IMR-90 (cell line): ENCODE results near the gene TMEM63C. TPM values are rescaled to one million over a fixed set of nuclear protein-coding genes. Genes with fewer than 3 reads are reported as not detected.

Experiments
- ATAC-seq: fragments of 200-7000 bp; cut with Tn5 transposase; 2 replicates; pipeline ENCODE4 v1.9.1; 2020; ENCODE audit warnings: low read depth, mild to moderate bottlenecking, moderate library complexity
- BruUV-seq: library from RNA; stranded (reverse); fragments of 400-500 nt; replicated peaks from 2 replicates; lab custom pipeline; 2021; lab: Mats Ljungman, UMichigan
- CTCF ChIA-PET: fragments of 300-600 bp; formaldehyde crosslinking; extraction: SDS; loops from one replicate; lab custom pipeline; 2021; ENCODE audit warnings: antibody characterized with exemption; lab: Yijun Ruan, JAX
- POLR2A ChIA-PET: fragments of 300-600 bp; sonication (Branson Sonifier 250); formaldehyde crosslinking; loops from one replicate; lab custom pipeline; 2022; ENCODE audit warnings: antibody characterized with exemption; ENCODE audit not compliant: unreplicated experiment; lab: Charles Lee
- DNase-seq: peaks from one replicate; pipeline ENCODE4 v3.0.0; 2013
- H2AFZ ChIP-seq: replicated peaks from 2 replicates; pipeline ENCODE3; 2013; ENCODE audit warnings: low read length, mild to moderate bottlenecking; ENCODE audit not compliant: poor library complexity
- H2AK5ac ChIP-seq: 2 replicates; pipeline ENCODE4 v1.6.1; 2013; ENCODE audit warnings: low read depth, low read length, inconsistent platforms
- H2AK9ac ChIP-seq: replicated peaks from 2 replicates; pipeline ENCODE3; 2013; ENCODE audit warnings: mild to moderate bottlenecking, low read depth, low read length, moderate library complexity; ENCODE audit not compliant: poor library complexity
- H2BK120ac ChIP-seq: 2 replicates; pipeline ENCODE4 v1.6.1; 2013; ENCODE audit warnings: low read depth, low read length, inconsistent platforms
- H2BK15ac ChIP-seq: 3 replicates; pipeline ENCODE4 v1.6.1; 2013; ENCODE audit warnings: low read depth, low read length, inconsistent platforms
- H2BK20ac ChIP-seq: 2 replicates; pipeline ENCODE4 v1.6.1; 2013; ENCODE audit warnings: low read depth, mild to moderate bottlenecking, inconsistent platforms, low read length, moderate library complexity
- H2BK5ac ChIP-seq: 2 replicates; pipeline ENCODE4 v1.6.1; 2013; ENCODE audit warnings: mild to moderate bottlenecking, low read depth, low read length, inconsistent platforms; ENCODE audit not compliant: poor library complexity, severe bottlenecking
- H3K14ac ChIP-seq: replicated peaks from 2 replicates; pipeline ENCODE4 v1.6.1; 2013; ENCODE audit warnings: low read depth, low read length, inconsistent platforms
- H3K18ac ChIP-seq: 2 replicates; pipeline ENCODE4 v1.6.1; 2013; ENCODE audit warnings: low read depth, low read length, control low read depth
- H3K23ac ChIP-seq: 2 replicates; pipeline ENCODE4 v1.6.1; 2013; ENCODE audit warnings: low read depth, low read length, inconsistent platforms
- H3K27ac ChIP-seq: 2 replicates; pipeline ENCODE4 v1.5.1; 2013; ENCODE audit warnings: mild to moderate bottlenecking, control low read depth, low read length; ENCODE audit not compliant: insufficient read depth
- H3K27me3 ChIP-seq: 2 replicates; pipeline ENCODE4 v1.6.1; 2013; ENCODE audit warnings: low read length; ENCODE audit not compliant: control insufficient read depth, insufficient read depth
- H3K36me3 ChIP-seq: 2 replicates; pipeline ENCODE4 v1.6.1; 2013; ENCODE audit warnings: low read length, mixed read lengths; ENCODE audit not compliant: control insufficient read depth, insufficient read depth
- H3K4ac ChIP-seq: 2 replicates; pipeline ENCODE4 v1.6.1; 2013; ENCODE audit warnings: low read depth, low read length, inconsistent platforms
- H3K4me1 ChIP-seq: 2 replicates; pipeline ENCODE4 v1.6.1; 2013; ENCODE audit warnings: low read length, mixed read lengths; ENCODE audit not compliant: control insufficient read depth, insufficient read depth
- H3K4me2 ChIP-seq: 2 replicates; pipeline ENCODE4 v1.6.1; 2013; ENCODE audit warnings: low read depth, mild to moderate bottlenecking, control low read depth, low read length, moderate library complexity
- H3K4me3 ChIP-seq: 2 replicates; pipeline ENCODE4 v1.5.1; 2013; ENCODE audit warnings: low read depth, mild to moderate bottlenecking, control low read depth, low read length, moderate library complexity; ENCODE audit not compliant: insufficient read depth
- H3K56ac ChIP-seq: 2 replicates; pipeline ENCODE4 v1.6.1; 2013; ENCODE audit warnings: low read length, inconsistent platforms; ENCODE audit not compliant: insufficient read depth; ENCODE audit errors: extremely low read depth
- H3K79me1 ChIP-seq, 2 experiments: 2 replicates each; pipeline ENCODE4 v1.6.1; 2013; ENCODE audit warnings: low read length in 2 of 2, inconsistent platforms in 1 of 2, low read depth in 1 of 2
- H3K9ac ChIP-seq: 2 replicates; pipeline ENCODE4 v1.6.1; 2013; ENCODE audit warnings: low read depth, low read length, control low read depth
- H3K9me1 ChIP-seq: 2 replicates; pipeline ENCODE4 v1.6.1; 2013; ENCODE audit warnings: low read length, inconsistent platforms; ENCODE audit not compliant: insufficient read depth
- H3K9me3 ChIP-seq: 2 replicates; pipeline ENCODE4 v1.6.1; 2013; ENCODE audit warnings: low read length; ENCODE audit not compliant: control insufficient read depth, insufficient read depth
- H4K20me1 ChIP-seq: 2 replicates; pipeline ENCODE4 v1.6.1; 2013; ENCODE audit warnings: low read length, inconsistent platforms; ENCODE audit not compliant: insufficient read depth
- H4K5ac ChIP-seq: 2 replicates; pipeline ENCODE4 v1.6.1; 2013; ENCODE audit warnings: mild to moderate bottlenecking, low read depth, low read length, control low read depth
- H4K8ac ChIP-seq, 2 experiments: 2 replicates each; pipeline ENCODE4 v1.6.1; 2013; ENCODE audit warnings: low read depth in 2 of 2, low read length in 2 of 2, control low read depth in 1 of 2, inconsistent platforms in 1 of 2
- H4K91ac ChIP-seq: 2 replicates; pipeline ENCODE4 v1.6.1; 2013; ENCODE audit warnings: low read depth, low read length, inconsistent platforms; ENCODE audit not compliant: insufficient read depth
- FOS ChIP-seq: fragments of 150-350 bp; IDR thresholded peaks from 2 replicates; pipeline ENCODE4 v1.6.1; 2016; ENCODE audit warnings: low read depth, low read length
- MAZ ChIP-seq: IDR thresholded peaks from 2 replicates; pipeline ENCODE4 v1.6.1; 2012; ENCODE audit warnings: low read depth, mild to moderate bottlenecking, low read length, improper control_type of control experiment, moderate library complexity, borderline replicate concordance
- MXI1 ChIP-seq: IDR thresholded peaks from 2 replicates; pipeline ENCODE4 v1.6.1; 2012; ENCODE audit warnings: low read depth, mild to moderate bottlenecking, low read length, moderate library complexity, borderline replicate concordance
- NFE2L2 ChIP-seq: fragments of 150-350 bp; IDR thresholded peaks from 2 replicates; pipeline ENCODE4 v1.6.1; 2016; ENCODE audit warnings: low read depth, mild to moderate bottlenecking, low read length
- WGBS, 2 experiments: methylation state at CpG; one replicate each; pipeline versions ENCODE4 v1.1.5 to v1.1.7; 2013; ENCODE audit warnings: missing lambda C conversion rate in 2 of 2; ENCODE audit not compliant: insufficient read length in 1 of 2; ENCODE audit errors: extremely low coverage in 2 of 2; 5-methylcytosine and 5-hydroxymethylcytosine counted together
- dilution Hi-C: fragments of 300-500 bp; cut with HindIII; formaldehyde crosslinking; loops from one replicate; pipeline ENCODE4 v1.14.3; 2018; ENCODE audit warnings: low sequenced_read_pairs; ENCODE audit not compliant: unreplicated experiment
- in situ Hi-C: fragments of 300-500 bp; cut with MboI; formaldehyde crosslinking; loops from 3 replicates; pipeline ENCODE4 v1.14.3; 2019; ENCODE audit warnings: low sequenced_read_pairs, inconsistent platforms, mixed read lengths
- intact Hi-C: fragments of 100-400 bp; cut with micrococcal nuclease; formaldehyde crosslinking; loops from 2 replicates; pipeline ENCODE4 v1.10.0; 2022
- polyA plus RNA-seq, 3 experiments: library from polyadenylated mRNA; depleted of rRNA; stranded (reverse); fragments of >200 nt; gene quantifications; 2 replicates each; pipeline ENCODE4 v1.2.3, GENCODE V29; 2012; ENCODE audit warnings: low replicate concordance in 1 of 3
- total RNA-seq: library from RNA; depleted of rRNA; stranded (reverse); fragments of >200 nt; gene quantifications from 2 replicates; pipeline ENCODE4 v1.2.3, GENCODE V29; 2012

The TMEM63C gene
- total and polyA plus RNA-seq, 2 of the 4 experiments (the other 2 are of a cell fraction): under 0.01 TPM; not detected in 1

GRCh38 chr14:77154421-77154820, 27.2 kb upstream of the TMEM63C start:
- no peak overlapping the region for H3K56ac ChIP-seq
- no peak overlapping the region for H3K23ac ChIP-seq
- H3K9me3 ChIP-seq: no peaks in the 10 kb centered on the region
- no peak overlapping the region for H4K91ac ChIP-seq
- H3K79me1 ChIP-seq: no peaks in the 10 kb centered on the region
- peaks cover 6% of the 10 kb centered on the region; the same call in 1 of the 2 replicates for H3K4me1 ChIP-seq
- no TSS peak for BruUV-seq
- ChIA-PET POLR2A (no interaction called here), CTCF (interaction anchor here (1.1 kb wide), 1 partner anchor 162 kb away, joined by 3 read pairs; no protein-coding TSS in a partner anchor)
- H3K36me3 ChIP-seq: no peaks in the 10 kb centered on the region
- no peak overlapping the region for H3K9ac ChIP-seq
- no peak overlapping the region for H4K8ac ChIP-seq
- H3K27me3 ChIP-seq: peaks cover 25% of the 10 kb centered on the region
- no peak overlapping the region for H2AFZ ChIP-seq
- no peak overlapping the region for H3K27ac ChIP-seq
- H2BK120ac ChIP-seq: no peak overlapping the region
- 52% methylated on average over 5 of the region's 7 CpGs; no CpG with 5 or more reads in 1 of the 2 experiments for WGBS, 2 experiments
- H3K9me1 ChIP-seq: 0 out of 2 replicates have a peak, but pooled peaks cover 5% of the 10 kb centered on the region
- no peak overlapping the region for H2AK5ac ChIP-seq
- H2BK15ac ChIP-seq: no peak overlapping the region
- H4K5ac ChIP-seq: no peak overlapping the region
- no peak overlapping the region for H2AK9ac ChIP-seq
- dilution Hi-C loops: no loop called here
- in situ Hi-C loops: loop anchor here (5.0 kb wide), 1 partner anchor 163 kb away; no protein-coding TSS in a partner anchor
- no peak overlapping the region for H3K14ac ChIP-seq
- no peak overlapping the region for H3K4ac ChIP-seq
- no peak overlapping the region for H3K4me3 ChIP-seq
- TF ChIP-seq MAZ: no peak
- TF ChIP-seq FOS: no peak
- TF ChIP-seq MXI1: no peak
- TF ChIP-seq NFE2L2: no peak
- H4K20me1 ChIP-seq: peaks cover 4% of the 10 kb centered on the region
- H3K18ac ChIP-seq: no peak overlapping the region
- intact Hi-C loops: loop anchor here (5.0 to 10.0 kb wide), 2 partner anchors 300 to 553 kb away; partner anchors contain the start of genes AHSA1, ALKBH1, SLIRP and VIPAS39
- no peak overlapping the region for H2BK5ac ChIP-seq
- ATAC-seq (no peak), DNase-seq (no peak)
- H3K4me2 ChIP-seq: no peak overlapping the region
- H2BK20ac ChIP-seq: no peak overlapping the region
